HS-5 (cell line): ENCODE results near the gene FRYL.
"Not testable (repeated sequence)": the region's sequence is repeated elsewhere in the genome, so short reads cannot be mapped to it uniquely, and the experiment has no call there.

Source experiments
- DNase-seq: peaks from one replicate; pipeline ENCODE4 v3.0.0-alpha.2; 2012; ENCODE audit warnings: low read depth

FRYL gene

DNA sequence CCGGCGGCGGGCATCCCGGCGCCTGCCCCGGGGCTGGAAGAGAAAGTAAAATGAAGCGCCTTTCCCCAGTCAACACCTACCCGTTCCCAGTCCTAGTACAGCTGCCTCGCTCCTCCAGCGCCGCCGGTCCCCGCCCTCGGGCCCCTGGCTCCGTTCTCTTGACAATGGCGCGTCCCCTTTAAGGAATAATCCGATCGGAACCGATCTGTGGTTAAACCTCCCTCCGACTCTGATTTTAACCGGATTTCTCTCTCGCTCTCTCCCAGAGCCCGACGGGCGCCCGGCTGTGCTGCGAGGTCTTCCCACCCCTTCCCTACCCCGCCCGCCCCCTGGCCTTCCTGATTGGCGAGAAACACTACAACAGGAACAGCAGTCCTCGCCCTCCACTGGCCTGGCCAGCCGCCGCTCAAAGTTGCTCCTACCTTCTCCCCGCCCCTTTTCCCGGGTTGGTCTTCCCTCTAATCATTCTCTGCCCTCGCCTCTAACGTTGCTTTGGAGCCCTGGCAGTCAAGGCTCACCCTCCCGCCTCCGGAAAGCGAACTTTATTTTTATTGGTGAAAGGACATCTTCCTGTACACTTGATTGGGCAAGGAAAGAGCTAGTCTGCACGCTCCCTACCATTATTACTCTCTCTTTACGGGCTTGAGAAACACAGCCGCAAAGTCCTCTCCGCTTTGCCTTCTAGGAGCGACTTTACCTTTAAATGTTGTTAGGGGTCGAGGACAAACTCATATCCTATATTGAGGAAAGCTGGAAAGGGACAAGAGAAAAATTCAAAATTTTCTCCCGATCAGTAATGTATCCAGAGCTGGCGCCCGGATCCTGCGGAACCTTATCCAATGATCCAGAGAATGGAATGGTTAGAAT is at the start of gene FRYL:
Gene FRYL (minus strand): TSS at position 282 of the 867 bp plus-strand sequence. CDS start 145,869 bp downstream, outside the sequence.
- DNase-seq = peak; percentile 98

DNA sequence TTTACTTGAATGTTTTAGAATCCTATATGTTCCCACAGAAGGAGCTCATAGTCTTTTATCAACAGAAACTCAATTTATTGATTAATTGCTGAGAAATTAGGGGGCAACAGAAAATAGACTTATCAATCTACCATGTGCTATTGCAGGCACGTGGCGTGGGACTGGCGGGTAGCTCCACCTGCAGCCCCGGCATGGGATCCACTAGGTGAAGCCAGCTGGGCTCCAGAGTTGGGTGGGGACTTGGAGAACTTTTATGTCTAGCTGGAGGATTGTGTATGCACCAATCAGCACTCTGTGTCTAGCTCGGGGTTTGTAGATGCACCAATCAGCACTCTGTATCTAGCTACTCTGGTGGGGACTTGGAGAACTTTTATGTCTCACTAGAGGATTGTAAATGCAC is 47.5 kb upstream of the FRYL start:
- DNase-seq = no peak

DNA sequence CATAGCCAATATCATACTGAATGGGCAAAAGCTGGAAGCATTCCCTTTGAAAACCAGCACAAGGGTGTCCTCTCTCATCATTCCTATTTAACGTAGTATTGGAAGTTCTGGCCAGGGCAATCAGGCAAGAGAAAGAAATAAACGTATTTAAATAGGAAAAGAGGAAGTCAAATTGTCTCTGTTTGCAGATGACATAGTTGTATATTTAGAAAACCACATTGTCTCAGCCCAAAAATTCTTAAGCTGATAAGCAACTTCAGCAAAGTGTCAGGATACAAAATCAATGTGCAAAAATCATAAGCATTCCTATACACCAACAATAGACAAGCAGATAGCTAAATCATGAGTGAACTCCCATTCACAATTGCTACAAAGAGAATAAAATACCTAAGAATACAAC is 41.4 kb upstream of the FRYL start:
- not testable (repeated sequence) for DNase-seq

DNA sequence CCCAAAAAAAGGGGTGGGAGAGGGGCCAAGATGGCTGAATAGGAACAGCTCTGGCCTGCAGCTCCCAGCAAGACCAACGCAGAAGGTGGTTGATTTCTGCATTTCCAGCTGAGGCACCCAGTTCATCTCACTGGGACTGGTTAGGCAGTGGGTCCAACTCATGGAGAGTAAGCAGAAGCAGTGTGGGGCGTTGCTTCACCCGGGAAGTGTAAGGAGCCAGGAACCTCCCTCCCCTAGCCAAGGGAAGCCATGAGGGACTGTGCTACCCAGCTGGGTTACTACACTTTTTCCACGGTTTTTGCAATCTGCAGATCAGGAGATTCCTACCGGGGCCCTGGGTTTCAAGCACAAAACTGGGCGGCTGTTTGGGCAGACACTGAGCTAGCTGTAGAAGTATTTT is 36.9 kb upstream of the FRYL start:
- DNase-seq = no peak

DNA sequence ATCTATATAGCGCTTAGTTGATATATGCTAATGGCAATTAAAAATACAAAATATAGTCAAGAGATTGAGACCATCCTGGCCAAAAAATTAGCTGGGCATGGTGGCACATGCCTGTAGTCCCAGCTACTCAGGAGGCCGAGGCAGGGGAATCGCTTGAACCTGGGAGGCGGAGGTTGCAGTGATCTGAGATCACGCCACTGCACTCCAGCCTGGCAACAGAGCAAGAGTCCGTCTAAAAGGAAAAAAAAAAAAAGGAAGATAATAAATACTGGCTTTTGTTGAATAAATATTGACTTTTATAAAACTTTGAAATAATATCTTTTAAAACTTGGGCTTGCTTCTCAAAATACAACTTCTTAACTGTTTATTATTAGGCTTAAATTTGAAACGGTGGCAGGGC is 36.2 kb upstream of the FRYL start:
- DNase-seq = not testable (repeated sequence)

DNA sequence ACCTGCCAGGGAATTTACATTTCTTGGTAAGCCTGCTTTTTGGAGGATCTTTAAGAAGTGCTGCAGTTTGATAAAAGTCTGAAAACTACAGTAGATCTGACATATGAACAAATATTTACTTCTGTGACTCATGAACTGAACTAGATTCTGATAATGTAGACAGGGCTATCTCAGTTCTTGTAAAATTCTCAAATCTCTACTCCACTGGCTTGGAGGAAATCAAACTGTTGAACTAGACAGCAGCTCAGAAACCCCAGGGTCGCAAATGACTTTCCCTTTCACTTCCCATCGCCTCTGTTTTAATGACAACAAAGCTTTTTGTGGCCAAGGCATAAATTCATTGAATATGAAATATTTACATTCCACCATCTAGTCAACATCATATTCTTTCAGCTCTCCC is 35.4 kb upstream of the FRYL start:
- DNase-seq = no peak

DNA sequence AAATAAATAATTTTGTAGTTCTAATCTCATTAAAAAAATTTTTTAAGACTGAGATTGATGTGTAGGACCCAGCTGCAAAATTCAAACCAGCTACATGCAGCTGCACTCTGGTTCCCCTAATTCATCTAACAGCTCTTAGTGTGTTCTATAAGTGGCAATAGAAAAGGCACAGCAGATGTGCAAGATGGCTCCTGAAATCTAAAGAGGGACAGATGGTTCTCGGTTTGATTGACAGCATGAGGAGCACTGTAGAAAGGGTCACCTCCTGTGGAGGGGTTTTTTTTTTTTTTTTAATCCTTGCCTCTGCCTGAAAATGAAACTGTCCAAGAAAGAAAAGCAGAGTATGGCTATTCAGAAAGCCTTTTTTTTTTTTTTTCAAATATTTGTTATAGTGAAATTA is 33.9 kb upstream of the FRYL start:
- DNase-seq = no peak

DNA sequence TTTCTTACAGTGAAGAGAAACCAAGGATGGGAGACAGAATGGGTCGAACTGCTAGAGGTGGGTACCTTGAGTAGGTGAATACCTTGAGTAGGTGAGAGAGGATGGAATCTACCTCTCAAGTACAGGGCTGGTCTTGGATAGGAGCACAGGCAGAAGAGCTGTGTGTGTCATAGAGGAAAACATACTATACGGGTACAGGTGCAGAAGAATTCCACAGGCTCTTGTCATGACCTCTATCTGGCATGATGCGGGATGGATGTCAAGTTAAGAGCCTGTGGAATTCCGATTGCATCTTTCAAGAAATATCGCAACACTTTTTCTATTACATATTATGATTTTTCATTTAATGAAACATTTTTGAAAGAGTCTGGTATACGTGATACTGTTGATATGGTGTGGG is 32.8 kb upstream of the FRYL start:
- DNase-seq = no peak

DNA sequence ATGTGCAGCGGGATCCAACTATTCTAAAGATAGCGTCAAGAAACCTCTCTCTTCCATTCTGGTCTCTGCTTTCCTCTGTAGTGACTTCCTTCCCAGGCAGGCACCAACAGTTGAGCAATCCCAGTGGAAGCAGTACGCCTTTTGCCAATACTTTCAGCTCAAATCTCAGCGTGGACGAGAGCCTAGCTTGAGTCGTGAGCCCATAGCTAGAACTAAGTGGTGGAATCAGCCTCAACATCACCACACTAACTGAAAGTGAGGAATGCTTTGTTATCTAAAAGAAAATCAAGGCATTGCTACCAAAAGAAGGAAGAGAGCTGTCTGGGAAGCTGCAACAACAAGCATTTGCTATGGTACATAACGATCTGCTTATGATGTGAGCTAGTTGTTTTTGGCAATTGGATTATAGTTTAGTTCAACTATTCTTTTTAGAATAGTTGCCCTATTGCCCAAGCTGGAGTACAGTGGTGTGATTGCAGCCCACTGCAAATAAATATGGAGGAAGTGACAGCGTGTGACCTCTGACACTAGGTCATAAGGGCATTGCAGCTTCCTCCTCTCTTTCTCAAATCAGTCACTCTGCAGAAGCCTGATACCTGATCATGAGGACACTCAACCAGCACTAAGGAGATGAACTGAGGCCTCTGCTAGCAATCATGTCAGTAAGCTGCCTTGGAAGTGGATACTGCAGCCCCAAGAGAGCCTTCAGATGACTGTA is 24.7 kb upstream of the FRYL start:
- DNase-seq = no peak

DNA sequence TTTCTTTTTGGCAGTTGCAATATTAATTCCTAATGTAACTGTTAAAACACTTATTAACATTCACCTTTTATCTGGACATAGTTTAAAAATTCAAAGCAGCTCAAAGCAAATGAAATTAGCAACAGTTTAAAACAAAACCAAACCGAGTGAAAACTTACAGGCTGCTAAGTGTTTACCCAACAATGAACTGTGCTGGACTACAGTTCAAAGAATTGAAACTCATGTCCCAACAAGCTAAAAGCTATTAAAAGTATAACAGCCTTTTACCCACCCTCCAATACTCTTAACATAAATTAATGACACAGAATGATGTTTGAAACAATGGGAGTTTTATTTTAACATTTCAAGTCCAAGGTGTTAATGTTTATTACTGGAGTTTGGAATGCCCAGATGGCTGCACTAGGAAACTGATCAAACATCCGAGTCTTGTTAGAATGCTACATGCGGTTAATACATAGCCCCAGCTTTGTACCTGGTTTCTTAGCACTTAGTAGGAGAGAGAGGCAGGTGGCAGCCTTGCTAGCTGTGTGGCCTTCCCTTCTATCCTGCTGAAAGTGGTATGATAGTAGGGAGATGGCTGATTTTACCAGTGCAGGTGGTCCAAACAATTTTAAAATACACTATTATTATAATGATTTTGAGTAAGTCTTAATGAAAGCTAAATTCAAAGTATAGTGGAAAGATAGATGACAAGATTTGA is 21.1 kb upstream of the FRYL start:
- no peak for DNase-seq

DNA sequence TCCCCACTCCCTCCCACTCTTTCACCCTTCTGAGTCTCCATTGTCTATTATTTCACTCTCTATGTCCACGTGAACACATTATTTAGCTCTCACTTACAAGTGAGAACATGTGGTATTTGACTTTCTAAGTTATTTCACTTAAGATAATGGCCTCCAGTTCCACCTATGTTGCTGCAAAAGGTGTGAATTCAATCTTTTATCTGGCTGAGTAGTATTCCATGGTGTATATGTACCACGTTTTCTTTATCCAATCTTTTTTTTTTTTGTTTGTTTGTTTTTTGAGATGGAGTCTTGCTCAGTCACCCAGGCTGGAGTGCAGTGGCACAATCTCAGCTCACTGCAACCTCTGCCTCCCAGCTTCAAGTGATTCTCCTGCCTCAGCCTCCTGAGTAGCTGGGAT is 20.1 kb upstream of the FRYL start:
- DNase-seq = not testable (repeated sequence)

DNA sequence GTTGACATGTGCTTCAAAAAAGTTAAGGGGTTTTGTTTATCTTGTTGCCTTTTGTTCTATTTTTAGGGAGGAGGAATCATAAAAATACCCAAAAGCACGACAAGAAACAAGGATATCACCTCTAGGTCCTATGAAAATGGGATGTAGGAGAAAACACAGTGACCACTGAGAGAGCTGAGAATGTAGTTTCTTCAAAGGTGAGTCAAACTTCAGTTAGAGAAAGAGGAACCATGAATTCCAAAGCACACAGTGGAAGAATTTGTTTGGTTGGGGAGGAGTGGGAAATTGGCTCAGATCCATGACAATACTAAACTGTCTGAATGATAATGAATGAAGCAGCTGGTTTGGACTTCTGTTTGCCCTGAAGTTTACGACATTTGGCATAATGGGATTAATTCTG is 19.1 kb upstream of the FRYL start:
- no peak for DNase-seq

DNA sequence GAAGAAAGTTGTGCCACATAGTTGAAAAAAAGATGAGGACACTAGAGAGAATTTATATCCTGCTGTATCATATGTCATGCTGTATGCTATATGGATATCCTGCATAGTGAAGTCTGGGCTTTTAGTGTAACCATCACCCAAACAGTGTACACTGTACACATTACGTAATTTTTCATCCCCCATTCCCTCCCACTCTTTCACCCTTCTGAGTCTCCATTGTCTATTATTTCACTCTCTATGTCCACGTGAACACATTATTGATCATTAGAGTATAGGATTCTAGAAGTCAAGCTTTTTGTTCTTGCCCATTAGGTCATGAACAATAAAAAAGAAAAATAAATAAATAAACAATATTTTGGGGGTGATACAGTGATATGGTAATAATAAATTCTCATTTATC is 18.0 kb upstream of the FRYL start:
- DNase-seq = no peak

DNA sequence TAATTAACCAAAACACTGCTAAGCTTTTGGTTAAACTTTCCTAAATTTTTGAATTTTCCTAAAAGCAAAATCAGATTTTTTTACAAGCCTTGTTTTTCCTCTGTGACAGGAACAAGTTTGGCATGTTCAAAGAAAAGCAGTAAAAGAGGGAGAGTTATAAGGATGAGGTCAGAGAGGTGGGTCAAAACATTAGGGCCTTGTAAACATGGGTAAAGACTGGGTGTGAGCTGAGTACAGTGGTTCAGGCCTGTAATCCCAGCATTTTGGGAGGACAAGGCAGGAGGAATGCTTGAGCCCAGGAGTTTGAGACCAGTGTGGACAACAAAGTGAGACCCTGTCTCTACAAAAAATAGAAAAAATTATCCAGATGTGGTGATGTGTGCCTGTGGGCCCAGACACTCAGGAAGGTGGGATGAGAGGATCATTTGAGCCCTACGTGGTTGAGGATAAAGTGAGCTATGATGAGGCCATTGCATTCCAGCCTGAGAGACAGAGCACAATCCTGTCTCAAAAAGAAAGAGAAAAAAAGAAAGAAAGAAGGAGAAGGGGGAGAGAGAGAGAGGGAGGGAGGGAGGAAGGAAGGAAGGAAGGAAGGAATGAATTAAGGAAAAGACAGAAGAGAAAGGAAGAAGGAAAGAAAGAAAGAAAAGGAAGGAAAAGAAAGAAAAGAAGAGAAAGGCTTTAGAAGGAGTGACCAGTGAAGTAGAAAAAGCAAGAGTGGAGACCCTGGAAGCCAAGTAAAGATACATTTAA is 17.0 kb upstream of the FRYL start:
- no peak for DNase-seq

DNA sequence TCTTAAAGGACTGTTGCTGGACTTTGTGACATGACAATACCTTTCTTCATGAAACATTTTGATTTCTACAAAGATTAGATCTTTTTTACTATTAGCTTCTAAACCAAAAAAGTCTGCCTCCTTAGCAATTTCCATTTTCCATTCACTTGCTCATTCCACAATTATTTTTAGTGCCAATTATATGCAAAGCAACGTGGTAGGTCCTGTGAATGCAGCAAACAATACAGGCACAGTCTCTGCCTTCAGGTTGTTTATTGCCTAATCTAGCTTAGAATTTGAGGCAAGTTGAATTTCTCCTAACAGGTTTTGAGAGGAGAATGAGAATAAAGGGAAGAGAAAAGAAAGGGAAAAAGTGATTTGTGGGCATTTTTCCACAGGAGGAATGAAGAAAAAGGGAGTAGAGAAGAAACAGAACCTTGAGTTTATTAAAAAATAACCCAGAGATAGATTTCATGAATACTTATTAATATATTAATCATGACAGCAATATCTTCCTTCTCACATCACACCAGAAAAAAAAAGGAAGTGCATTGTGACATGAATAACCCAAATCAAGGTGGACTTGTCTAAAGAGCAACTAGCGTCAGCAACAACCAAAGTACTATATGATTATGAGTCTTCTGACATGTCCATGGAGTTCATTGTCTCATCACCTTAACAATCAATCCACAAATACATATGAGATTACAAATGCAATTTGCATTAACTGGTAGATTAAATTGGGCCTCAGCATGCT is 16.3 kb upstream of the FRYL start:
- DNase-seq = no peak

DNA sequence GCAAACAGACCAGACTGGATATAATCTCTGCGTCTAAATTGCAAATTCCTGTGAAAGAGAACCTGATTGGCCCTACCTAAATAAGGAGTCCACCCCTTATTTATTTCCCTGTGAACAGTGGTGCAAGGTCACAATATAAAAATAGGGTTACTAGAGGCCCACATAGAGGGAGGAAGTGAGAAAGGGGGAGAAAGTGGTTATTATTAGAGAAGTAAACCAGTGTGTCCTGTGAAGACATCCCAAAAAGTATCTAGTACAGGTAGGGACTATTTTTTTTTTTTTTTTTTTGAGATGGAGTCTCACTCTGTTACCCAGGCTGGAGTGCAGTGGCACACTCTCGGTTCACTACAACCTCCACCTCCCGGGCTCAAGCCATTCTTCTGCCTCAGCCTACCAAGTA is 15.0 kb upstream of the FRYL start:
- DNase-seq = no peak

DNA sequence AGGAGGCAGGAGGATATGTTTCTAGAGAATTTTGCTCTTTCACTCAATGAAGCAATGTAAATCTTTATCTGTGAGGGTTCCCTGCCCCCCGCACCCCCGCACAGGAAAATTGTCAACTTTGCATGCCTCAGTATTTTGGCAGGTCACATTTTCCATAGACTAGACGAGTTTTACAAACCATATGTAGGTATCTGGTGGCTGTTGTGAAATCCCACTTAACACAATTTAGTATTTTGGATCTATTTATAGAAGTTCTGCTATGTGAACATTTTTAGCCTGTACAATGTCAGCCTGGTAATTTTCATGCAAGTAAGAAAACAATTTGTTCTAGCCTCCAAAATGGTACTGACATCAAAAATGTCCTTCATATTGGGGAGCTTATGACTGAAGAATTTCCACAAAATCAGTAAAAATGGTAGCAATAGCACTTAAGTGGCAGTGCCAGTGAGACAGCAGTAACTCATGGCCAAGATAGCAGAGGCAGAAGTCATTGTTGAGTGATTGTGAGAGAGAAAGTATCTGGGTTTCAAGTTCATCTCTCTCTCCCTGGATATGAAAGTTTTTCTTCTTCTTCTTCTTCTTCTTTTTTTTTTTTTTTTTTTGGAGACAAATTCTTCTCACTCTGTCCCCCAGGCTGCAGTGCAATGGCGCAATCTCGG is 12.4 kb upstream of the FRYL start:
- no peak for DNase-seq

DNA sequence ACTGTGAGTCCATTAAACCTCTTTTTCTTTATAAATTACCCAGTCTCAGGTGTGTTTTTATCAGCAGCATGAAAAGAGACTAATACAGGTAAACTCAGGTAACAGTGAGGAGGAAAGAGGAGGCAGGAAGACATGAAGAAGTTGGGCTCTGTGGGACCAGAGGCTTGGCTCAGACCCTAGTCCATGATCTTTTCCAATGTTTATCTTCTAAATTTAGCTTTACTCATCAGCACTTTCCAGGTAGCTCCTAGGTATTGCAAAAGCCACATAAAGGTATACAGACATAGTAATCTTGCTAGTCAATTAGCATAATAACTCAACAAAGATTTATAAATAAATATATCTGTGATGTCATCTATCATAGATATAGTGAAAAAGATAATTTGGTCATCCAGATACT is 11.2 kb upstream of the FRYL start:
- DNase-seq = no peak

DNA sequence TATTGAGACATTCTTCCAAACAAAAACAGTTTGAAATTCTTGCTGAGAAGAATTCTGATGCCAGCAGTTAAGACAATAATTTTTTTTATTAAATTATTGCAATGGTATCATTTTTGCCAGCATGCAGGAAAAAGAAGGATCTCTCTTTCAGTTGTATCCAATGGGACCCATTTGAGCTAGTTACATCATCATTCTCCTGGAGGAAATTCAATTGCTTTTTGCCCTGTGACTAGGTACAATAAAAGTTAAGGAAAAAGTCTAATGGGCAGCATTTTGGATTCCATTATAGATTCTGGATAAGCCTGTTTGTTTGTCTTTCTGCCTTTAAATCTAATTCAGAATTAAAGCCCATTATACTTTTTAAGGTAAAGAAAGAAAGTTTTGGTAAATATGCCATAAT is 10.5 kb upstream of the FRYL start:
- no peak for DNase-seq

DNA sequence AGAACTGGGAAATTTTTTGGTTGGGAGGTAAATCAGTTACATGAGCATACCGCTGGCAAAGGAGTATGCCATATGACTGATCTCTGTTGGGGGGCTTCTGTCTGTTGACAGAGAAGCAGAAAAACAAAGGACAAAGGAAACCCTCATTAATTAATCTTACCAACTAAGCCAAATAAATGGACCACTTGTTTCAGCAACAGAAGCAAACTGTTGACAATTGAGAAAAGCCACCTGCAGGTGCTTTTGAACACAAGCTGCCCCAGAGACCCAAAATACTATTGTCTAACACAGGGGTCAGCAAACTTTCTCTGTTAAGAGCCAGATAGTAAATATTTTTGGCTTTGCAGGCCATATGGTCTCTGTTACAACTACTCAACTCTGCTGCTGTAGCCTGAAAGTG is 7.0 kb upstream of the FRYL start:
- DNase-seq = no peak

DNA sequence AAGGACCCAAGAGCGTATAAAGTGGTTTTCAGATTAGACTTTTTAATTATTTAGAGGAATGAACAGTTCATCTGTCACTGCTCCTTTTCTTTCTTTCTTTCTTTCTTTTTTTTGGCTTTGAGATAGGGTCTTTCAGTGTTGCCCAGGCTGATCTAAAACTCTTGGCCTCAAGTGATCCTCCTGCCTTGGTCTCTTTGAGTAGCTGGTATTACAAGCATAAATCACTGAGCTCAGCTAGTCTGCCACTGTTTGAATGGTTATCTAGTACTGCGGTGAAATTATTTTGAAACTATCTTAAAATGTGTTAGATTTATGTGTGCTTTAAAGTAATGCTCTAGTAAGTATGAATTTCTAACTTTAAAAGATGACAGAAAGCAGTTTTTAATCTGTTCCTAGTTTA is 6.5 kb upstream of the FRYL start:
- no peak for DNase-seq
